WERI-Rb-1 (cell line): Measurements from ENCODE around the gene ZNF606.

ENCODE experiments used
- DNase-seq: peaks from one replicate; pipeline ENCODE4 v3.0.0-alpha.2; 2020
- H3K27ac ChIP-seq: fragments of 250-450 bp; sonication (Bioruptor Pico); 2 replicates; pipeline ENCODE4 v1.5.1; 2020; ENCODE audit warnings: mild to moderate bottlenecking, moderate library complexity
- H3K27me3 ChIP-seq: fragments of 250-450 bp; sonication (Bioruptor Pico); 2 replicates; pipeline ENCODE4 v1.5.1; 2021; ENCODE audit warnings: mild to moderate bottlenecking, low read depth, moderate library complexity; ENCODE audit not compliant: insufficient read depth, severe bottlenecking
- H3K36me3 ChIP-seq: fragments of 250-450 bp; sonication (Bioruptor Pico); 2 replicates; pipeline ENCODE4 v1.5.1; 2020; ENCODE audit warnings: mild to moderate bottlenecking, moderate library complexity
- H3K4me3 ChIP-seq: 2 replicates; pipeline ENCODE4 v1.5.1; 2011; ENCODE audit warnings: low read depth, mild to moderate bottlenecking, control low read depth, low read length
- H3K9me3 ChIP-seq: fragments of 250-450 bp; sonication (Bioruptor Pico); 2 replicates; pipeline ENCODE4 v1.5.1; 2021; ENCODE audit warnings: mild to moderate bottlenecking, moderate library complexity; ENCODE audit not compliant: severe bottlenecking
- CTCF ChIP-seq: IDR thresholded peaks from 2 replicates; pipeline ENCODE4 v1.5.1; 2011; ENCODE audit warnings: low read depth, mild to moderate bottlenecking, control low read depth, inconsistent platforms, low read length

The ZNF606 gene

GRCh38 chr19:58002384-58003173, at the start of gene ZNF606:
TSS of gene ZNF606 (minus strand) at chr19:58002820. CDS start at chr19:58001319, 1,501 bp downstream.
- H3K9me3 ChIP-seq = no peaks in the 10 kb centered on the region

GRCh38 chr19:58052256-58052655, 49.6 kb upstream of the ZNF606 start:
- Histone ChIP-seq H3K9me3 (peaks cover 9% of the 10 kb centered on the region), H3K27ac (no peak overlapping the region), H3K4me3 (no peak overlapping the region), H3K27me3 (no peaks in the 10 kb centered on the region), H3K36me3 (peaks cover 5% of the 10 kb centered on the region; the same call in 1 of the 2 replicates)
- no peak for TF ChIP-seq CTCF
- no peak for DNase-seq

More at GRCh38 chr19:58002384-58003173, at the start of gene ZNF606:
- Histone ChIP-seq H3K27me3 (no peaks in the 10 kb centered on the region), H3K4me3 (peak within 1 kb of the TSS; percentile 99), H3K27ac (peak within 1 kb of the TSS; percentile 96), H3K36me3 (peaks cover 82% of the 10 kb centered on the region)
- DNase-seq = peak; percentile 82
- no peak for TF ChIP-seq CTCF

- Histone ChIP-seq H3K9me3 (peaks cover 9% of the 10 kb centered on the region), H3K27ac (no peak overlapping the region), H3K36me3 (peaks cover 5% of the 10 kb centered on the region), H3K27me3 (no peaks in the 10 kb centered on the region), H3K4me3 (no peak overlapping the region)
- no peak for TF ChIP-seq CTCF
- no peak for DNase-seq
Observed at GRCh38 chr19:58047672-58048071, 45.1 kb upstream of the ZNF606 start.

GRCh38 chr19:58046856-58047255, 44.2 kb upstream of the ZNF606 start:
- no peak overlapping the region for H3K27ac ChIP-seq
- H3K27me3 ChIP-seq = no peaks in the 10 kb centered on the region
- H3K4me3 ChIP-seq = no peak overlapping the region
- no peak for TF ChIP-seq CTCF
- peaks cover 2% of the 10 kb centered on the region for H3K36me3 ChIP-seq
- H3K9me3 ChIP-seq = peaks cover 8% of the 10 kb centered on the region
- no peak for DNase-seq

GRCh38 chr19:58045411-58046050, 42.9 kb upstream of the ZNF606 start:
- no peak for DNase-seq
- Histone ChIP-seq H3K4me3 (no peak overlapping the region), H3K27me3 (no peaks in the 10 kb centered on the region), H3K36me3 (no peaks in the 10 kb centered on the region; the same call in 1 of the 2 replicates), H3K27ac (no peak overlapping the region), H3K9me3 (peaks cover 6% of the 10 kb centered on the region)
- TF ChIP-seq CTCF = no peak
